ENCODE data around the gene PTPRA.

DNA sequence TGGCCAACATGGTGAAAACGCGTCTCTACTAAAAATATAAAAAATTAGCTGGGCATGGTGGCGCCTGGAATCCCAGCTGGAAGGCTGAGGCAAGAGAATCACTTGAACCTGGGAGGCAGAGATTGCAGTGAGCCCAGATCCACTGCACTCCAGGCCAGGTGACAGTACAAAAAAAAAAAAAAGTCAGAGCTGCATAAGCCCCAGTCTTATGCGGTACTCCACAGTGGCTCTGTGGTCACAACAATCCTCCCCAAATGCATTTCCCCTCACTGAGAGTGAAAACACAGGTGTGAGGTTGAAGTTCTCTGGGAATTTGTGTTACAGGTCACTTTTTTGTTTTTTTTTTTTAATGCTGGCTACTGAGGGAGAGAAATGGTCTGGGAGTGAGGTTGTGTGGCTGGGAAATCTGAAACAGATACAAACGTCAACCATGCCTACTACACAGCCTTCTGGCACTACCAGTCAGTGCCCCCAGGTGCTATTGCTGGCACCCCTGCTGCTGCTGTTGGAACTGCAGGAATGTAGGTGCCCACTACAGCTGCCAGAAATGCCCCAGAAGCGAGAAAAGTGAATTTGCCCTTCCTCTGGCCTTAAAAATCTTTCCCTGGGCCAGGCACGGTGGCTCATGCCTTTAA, 178.2 kb downstream of the PTPRA start:
- TF ChIP-seq, protein P1, sequence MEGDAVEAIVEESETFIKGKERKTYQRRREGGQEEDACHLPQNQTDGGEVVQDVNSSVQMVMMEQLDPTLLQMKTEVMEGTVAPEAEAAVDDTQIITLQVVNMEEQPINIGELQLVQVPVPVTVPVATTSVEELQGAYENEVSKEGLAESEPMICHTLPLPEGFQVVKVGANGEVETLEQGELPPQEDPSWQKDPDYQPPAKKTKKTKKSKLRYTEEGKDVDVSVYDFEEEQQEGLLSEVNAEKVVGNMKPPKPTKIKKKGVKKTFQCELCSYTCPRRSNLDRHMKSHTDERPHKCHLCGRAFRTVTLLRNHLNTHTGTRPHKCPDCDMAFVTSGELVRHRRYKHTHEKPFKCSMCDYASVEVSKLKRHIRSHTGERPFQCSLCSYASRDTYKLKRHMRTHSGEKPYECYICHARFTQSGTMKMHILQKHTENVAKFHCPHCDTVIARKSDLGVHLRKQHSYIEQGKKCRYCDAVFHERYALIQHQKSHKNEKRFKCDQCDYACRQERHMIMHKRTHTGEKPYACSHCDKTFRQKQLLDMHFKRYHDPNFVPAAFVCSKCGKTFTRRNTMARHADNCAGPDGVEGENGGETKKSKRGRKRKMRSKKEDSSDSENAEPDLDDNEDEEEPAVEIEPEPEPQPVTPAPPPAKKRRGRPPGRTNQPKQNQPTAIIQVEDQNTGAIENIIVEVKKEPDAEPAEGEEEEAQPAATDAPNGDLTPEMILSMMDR (IDR thresholded peaks at IDR 0.05): no peak
- no peak for TF ChIP-seq POLR2AphosphoS5 (IDR thresholded peaks at IDR 0.05)
- TF ChIP-seq POLR2A (IDR thresholded peaks at IDR 0.05): no peak

Data from stomach (tissue), 4 donors.